ENCODE measurements around the gene RNF19B.

GRCh38 chr1:32886828-32887414 is 77.7 kb downstream of the RNF19B start:
- TF ChIP-seq NFYB (IDR thresholded peaks at IDR 0.05; ENCODE audit: insufficient read depth, low read depth, low read length) (no peak), SREBF1 (IDR thresholded peaks at IDR 0.05; ENCODE audit: low read length) (no peak), ATF3 (IDR thresholded peaks at IDR 0.05; ENCODE audit: borderline replicate concordance, extremely low read depth, low read depth, low read length) (no peak)
